Endothelial cell of umbilical vein (primary cell): ENCODE data around the gene FGD3.

Experiments
- EZH2 ChIP-seq: IDR thresholded peaks from 2 replicates; pipeline ENCODE4 v1.6.1; 2012; ENCODE audit warnings: borderline replicate concordance, low read depth, mild to moderate bottlenecking, moderate library complexity, low read length, inconsistent platforms; ENCODE audit not compliant: severe bottlenecking
- MYC ChIP-seq: IDR thresholded peaks from one replicate; pipeline ENCODE4 v1.6.1; 2011; ENCODE audit warnings: mild to moderate bottlenecking, low read depth, low read length
- POLR2A ChIP-seq: IDR thresholded peaks from 2 replicates; pipeline ENCODE4 v1.6.1; 2012; ENCODE audit warnings: low read depth, mild to moderate bottlenecking, control low read depth, low read length
- POLR2AphosphoS5 ChIP-seq: IDR thresholded peaks from 2 replicates; pipeline ENCODE4 v1.6.1; 2012; ENCODE audit warnings: low read depth, mild to moderate bottlenecking, control low read depth, low read length, moderate library complexity; ENCODE audit not compliant: insufficient read depth
- TF ChIP-seq, protein P1 (sequence below), 2 donors: IDR thresholded peaks; 1 replicate in 1 of 2; 2 replicates in 1 of 2; pipeline ENCODE4 v1.5.1; 2011; ENCODE audit warnings: low read length in 2 of 2, mild to moderate bottlenecking in 2 of 2, moderate library complexity in 2 of 2, control low read depth in 1 of 2, inconsistent platforms in 1 of 2, low read depth in 1 of 2; ENCODE audit not compliant: insufficient read depth in 1 of 2; ENCODE audit errors: extremely low read depth in 1 of 2
- TF ChIP-seq, protein P2 (sequence below): IDR thresholded peaks from 2 replicates; pipeline ENCODE4 v1.6.1; 2011; ENCODE audit not compliant: insufficient read depth, insufficient read length

DNA sequence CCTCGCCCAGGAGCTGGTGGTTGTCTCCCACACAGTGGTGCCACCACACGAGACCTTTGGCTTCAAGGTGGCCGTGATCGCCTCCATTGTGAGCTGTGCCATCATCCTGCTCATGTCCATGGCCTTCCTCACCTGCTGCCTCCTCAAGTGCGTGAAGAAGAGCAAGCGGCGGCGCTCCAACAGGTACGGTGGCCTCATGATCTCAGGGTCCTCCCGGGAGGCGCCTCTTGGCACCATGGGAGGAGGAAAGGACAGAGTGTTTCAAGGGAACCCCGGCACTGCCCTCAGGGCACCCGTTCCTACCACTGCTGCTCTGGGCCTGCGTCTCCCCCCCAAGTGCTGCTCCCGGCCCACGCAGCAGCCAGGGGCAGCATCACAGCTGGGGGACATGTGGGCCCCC, 130.5 kb downstream of the FGD3 start:
- TF ChIP-seq, protein P1, sequence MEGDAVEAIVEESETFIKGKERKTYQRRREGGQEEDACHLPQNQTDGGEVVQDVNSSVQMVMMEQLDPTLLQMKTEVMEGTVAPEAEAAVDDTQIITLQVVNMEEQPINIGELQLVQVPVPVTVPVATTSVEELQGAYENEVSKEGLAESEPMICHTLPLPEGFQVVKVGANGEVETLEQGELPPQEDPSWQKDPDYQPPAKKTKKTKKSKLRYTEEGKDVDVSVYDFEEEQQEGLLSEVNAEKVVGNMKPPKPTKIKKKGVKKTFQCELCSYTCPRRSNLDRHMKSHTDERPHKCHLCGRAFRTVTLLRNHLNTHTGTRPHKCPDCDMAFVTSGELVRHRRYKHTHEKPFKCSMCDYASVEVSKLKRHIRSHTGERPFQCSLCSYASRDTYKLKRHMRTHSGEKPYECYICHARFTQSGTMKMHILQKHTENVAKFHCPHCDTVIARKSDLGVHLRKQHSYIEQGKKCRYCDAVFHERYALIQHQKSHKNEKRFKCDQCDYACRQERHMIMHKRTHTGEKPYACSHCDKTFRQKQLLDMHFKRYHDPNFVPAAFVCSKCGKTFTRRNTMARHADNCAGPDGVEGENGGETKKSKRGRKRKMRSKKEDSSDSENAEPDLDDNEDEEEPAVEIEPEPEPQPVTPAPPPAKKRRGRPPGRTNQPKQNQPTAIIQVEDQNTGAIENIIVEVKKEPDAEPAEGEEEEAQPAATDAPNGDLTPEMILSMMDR (IDR thresholded peaks at IDR 0.05; ENCODE audit: extremely low read depth in 1 of 2, insufficient read depth in 1 of 2, low read depth in 1 of 2, low read length in 2 of 2) = no peak
- TF ChIP-seq, protein P2, sequence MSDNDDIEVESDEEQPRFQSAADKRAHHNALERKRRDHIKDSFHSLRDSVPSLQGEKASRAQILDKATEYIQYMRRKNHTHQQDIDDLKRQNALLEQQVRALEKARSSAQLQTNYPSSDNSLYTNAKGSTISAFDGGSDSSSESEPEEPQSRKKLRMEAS = no peak
- TF ChIP-seq MYC (no peak), POLR2A (no peak), EZH2 (no peak), POLR2AphosphoS5 (no peak)
